ENCODE results near the gene GYPA.

GYPA gene

GRCh38 chr4:144183165-144183564 is 42.6 kb upstream of the GYPA start:
- no peaks in the 10 kb centered on the region for H3K4me1 ChIP-seq (ENCODE audit: low read length)
- H3K27me3 ChIP-seq (replicated peaks; ENCODE audit: insufficient read depth, low read length) = no peaks in the 10 kb centered on the region
- H2AFZ ChIP-seq (ENCODE audit: low read length) = no peak overlapping the region
- no peak overlapping the region for H3K9ac ChIP-seq (ENCODE audit: low read length)
- no peaks in the 10 kb centered on the region for H3K9me3 ChIP-seq (replicated peaks; ENCODE audit: insufficient read depth, low read length)
- TF ChIP-seq CTCF (IDR thresholded peaks at IDR 0.05; ENCODE audit: low read length) = no peak
- TF ChIP-seq EZH2 (optimal IDR thresholded peaks at IDR 0.05; ENCODE audit: low read depth, low read length) = no peak
- no peak for TF ChIP-seq EZH2phosphoT487 (IDR thresholded peaks at IDR 0.05; ENCODE audit: low read length)
- H3K4me3 ChIP-seq (ENCODE audit: low read length) = no peak overlapping the region
- DNase-seq = no peak
- H3K27ac ChIP-seq (ENCODE audit: low read length) = no peak overlapping the region
- no peak overlapping the region for H3K4me2 ChIP-seq (ENCODE audit: low read depth, low read length)
- no peaks in the 10 kb centered on the region for H3F3A ChIP-seq (ENCODE audit: insufficient read depth, low read length)
- no peaks in the 10 kb centered on the region for H3K36me3 ChIP-seq (replicated peaks; ENCODE audit: insufficient read depth, low read length)
- H4K20me1 ChIP-seq (ENCODE audit: insufficient read depth, low read length) = no peaks in the 10 kb centered on the region
- no peaks in the 10 kb centered on the region for H3K79me2 ChIP-seq (ENCODE audit: low read length)
- no peaks in the 10 kb centered on the region for H3K9me2 ChIP-seq (replicated peaks; ENCODE audit: insufficient read depth, low read length)

GRCh38 chr4:144181391-144181790 is 40.9 kb upstream of the GYPA start:
- no peak overlapping the region for H3K4me3 ChIP-seq (ENCODE audit: low read length)
- TF ChIP-seq EZH2 (optimal IDR thresholded peaks at IDR 0.05; ENCODE audit: low read depth, low read length) = no peak
- TF ChIP-seq EZH2phosphoT487 (IDR thresholded peaks at IDR 0.05; ENCODE audit: low read length) = no peak
- TF ChIP-seq CTCF (IDR thresholded peaks at IDR 0.05; ENCODE audit: low read length) = no peak
- no peaks in the 10 kb centered on the region for H3K9me3 ChIP-seq (replicated peaks; ENCODE audit: insufficient read depth, low read length)
- no peak overlapping the region for H2AFZ ChIP-seq (ENCODE audit: low read length)
- DNase-seq = no peak
- no peaks in the 10 kb centered on the region for H3K79me2 ChIP-seq (ENCODE audit: low read length)
- H3K27ac ChIP-seq (ENCODE audit: low read length) = no peak overlapping the region
- no peaks in the 10 kb centered on the region for H4K20me1 ChIP-seq (ENCODE audit: insufficient read depth, low read length)
- H3K36me3 ChIP-seq (replicated peaks; ENCODE audit: insufficient read depth, low read length) = no peaks in the 10 kb centered on the region
- no peaks in the 10 kb centered on the region for H3K4me1 ChIP-seq (ENCODE audit: low read length)
- no peak overlapping the region for H3K9ac ChIP-seq (ENCODE audit: low read length)
- H3K9me2 ChIP-seq (replicated peaks; ENCODE audit: insufficient read depth, low read length) = no peaks in the 10 kb centered on the region
- H3K27me3 ChIP-seq (replicated peaks; ENCODE audit: insufficient read depth, low read length) = no peaks in the 10 kb centered on the region
- H3F3A ChIP-seq (ENCODE audit: insufficient read depth, low read length) = no peaks in the 10 kb centered on the region
- H3K4me2 ChIP-seq (ENCODE audit: low read depth, low read length) = no peak overlapping the region

DNA sequence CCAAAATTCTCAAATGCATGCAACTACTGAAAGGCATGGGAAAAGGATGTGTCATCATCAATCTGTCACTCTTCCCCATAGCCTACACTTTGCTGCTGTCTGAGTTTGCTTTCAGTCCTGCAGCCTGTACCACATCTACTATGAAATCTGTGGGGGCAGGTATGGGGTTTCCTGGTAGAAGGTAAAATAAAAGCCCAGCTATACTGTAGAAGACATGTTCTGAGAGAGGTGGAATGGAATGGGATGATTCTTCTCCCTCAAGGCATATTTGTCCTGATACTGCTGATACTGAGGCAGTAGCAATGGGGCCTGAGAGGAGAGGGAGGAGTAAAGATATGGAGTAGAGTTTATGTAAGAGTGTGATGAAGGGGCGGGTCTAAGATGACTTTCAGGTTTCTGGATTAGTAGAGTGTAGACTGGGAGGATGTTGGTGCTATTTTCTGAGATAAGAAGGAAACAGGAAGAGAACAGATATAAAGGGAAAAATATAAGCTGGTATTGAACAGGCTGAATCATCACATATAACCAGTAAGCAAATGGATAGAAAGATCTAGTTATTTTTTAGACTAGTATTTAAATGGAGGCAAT is 38.7 kb upstream of the GYPA start:
- H3K4me2 ChIP-seq (ENCODE audit: low read depth, low read length) = no peak overlapping the region
- H3K9me3 ChIP-seq (replicated peaks; ENCODE audit: insufficient read depth, low read length) = no peaks in the 10 kb centered on the region
- no peaks in the 10 kb centered on the region for H3K27me3 ChIP-seq (replicated peaks; ENCODE audit: insufficient read depth, low read length)
- no peaks in the 10 kb centered on the region for H3K79me2 ChIP-seq (ENCODE audit: low read length)
- no peak overlapping the region for H3K27ac ChIP-seq (ENCODE audit: low read length)
- H3F3A ChIP-seq (ENCODE audit: insufficient read depth, low read length) = no peaks in the 10 kb centered on the region
- TF ChIP-seq CTCF (IDR thresholded peaks at IDR 0.05; ENCODE audit: low read length) (no peak), EZH2phosphoT487 (IDR thresholded peaks at IDR 0.05; ENCODE audit: low read length) (no peak), EZH2 (optimal IDR thresholded peaks at IDR 0.05; ENCODE audit: low read depth, low read length) (no peak)
- no peaks in the 10 kb centered on the region for H3K4me1 ChIP-seq (ENCODE audit: low read length)
- no peak overlapping the region for H3K9ac ChIP-seq (ENCODE audit: low read length)
- no peaks in the 10 kb centered on the region for H3K36me3 ChIP-seq (replicated peaks; ENCODE audit: insufficient read depth, low read length)
- DNase-seq = no peak
- no peak overlapping the region for H2AFZ ChIP-seq (ENCODE audit: low read length)
- H3K9me2 ChIP-seq (replicated peaks; ENCODE audit: insufficient read depth, low read length) = no peaks in the 10 kb centered on the region
- H3K4me3 ChIP-seq (ENCODE audit: low read length) = no peak overlapping the region
- H4K20me1 ChIP-seq (ENCODE audit: insufficient read depth, low read length) = no peaks in the 10 kb centered on the region
